Measurements from ENCODE around the gene CDKN1C.
"Not testable (repeated sequence)": the region's sequence is repeated elsewhere in the genome, so short reads cannot be mapped to it uniquely, and the experiment has no call there.

Gene CDKN1C

DNA sequence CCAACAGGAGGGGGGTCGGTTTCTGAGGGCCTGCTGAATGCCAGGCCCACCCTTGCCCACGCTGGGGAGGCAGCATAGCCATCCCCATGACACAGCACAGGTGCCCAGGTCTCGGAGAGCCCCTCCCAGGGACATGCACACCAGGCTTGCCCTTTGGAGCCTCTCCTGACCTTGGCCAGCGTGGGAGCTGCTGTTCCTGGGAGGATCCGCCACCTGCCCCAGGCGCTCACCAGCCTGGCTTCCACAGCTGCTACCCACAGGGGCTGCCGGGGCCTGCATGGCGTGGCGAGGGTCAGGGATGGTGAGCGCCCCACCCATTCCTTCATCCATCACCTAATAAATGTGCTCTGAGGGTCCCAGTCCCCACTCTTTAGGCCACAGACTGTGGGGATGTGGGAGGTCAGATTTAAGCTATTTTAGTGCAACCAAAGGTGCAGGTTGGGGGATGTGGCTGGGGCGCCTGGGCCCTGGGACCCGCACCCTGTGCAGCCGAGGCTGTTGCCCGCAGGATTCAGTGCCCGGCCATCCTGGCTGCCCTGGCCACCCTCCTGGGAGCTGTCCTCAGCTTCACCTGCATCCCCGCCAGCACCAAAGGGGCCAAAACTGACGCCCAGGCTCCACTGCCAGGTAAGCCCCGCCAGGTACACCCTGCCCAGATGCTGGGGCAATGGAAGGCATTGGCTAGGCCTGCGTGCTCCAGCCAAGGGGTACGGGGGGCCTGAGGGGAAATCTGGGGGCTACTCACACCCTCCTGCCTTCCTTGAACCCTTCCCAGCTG lies 30.7 kb upstream of the CDKN1C start:
- peaks cover 23% of the 10 kb centered on the region for H3K4me1 Mint-ChIP-seq
- no peaks in the 10 kb centered on the region for H3K9me3 Mint-ChIP-seq
- no peak overlapping the region for H3K27ac Mint-ChIP-seq
- ATAC-seq (no peak), DNase-seq (no peak)
- H3K27me3 Mint-ChIP-seq: peaks cover 15% of the 10 kb centered on the region
- no peak overlapping the region for H3K4me3 Mint-ChIP-seq

DNA sequence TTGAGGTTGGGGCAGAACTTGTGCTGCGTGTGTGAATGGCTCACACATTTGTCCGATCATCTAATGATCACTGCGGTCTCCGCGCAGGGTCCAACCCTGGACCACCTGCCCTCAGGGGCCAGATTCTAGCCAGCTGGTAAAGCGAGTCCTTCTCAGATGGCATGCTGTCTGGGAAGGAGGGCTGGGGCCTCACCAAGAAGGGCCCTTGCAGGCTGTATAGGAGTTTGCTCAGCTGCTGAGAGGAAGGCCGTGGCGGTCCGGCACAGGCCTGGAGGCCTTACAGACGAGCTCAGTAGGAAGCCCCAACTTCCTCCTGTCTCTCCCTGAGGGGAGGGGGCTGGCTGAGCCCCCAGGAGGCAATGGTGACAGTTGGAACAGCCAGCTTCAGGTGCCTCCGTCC lies 29.9 kb upstream of the CDKN1C start:
- H3K4me3 Mint-ChIP-seq: no peak overlapping the region
- no peak for DNase-seq
- no peak overlapping the region for H3K27ac Mint-ChIP-seq
- peaks cover 23% of the 10 kb centered on the region for H3K4me1 Mint-ChIP-seq
- H3K27me3 Mint-ChIP-seq: peaks cover 15% of the 10 kb centered on the region
- no peak for ATAC-seq
- no peaks in the 10 kb centered on the region for H3K9me3 Mint-ChIP-seq

DNA sequence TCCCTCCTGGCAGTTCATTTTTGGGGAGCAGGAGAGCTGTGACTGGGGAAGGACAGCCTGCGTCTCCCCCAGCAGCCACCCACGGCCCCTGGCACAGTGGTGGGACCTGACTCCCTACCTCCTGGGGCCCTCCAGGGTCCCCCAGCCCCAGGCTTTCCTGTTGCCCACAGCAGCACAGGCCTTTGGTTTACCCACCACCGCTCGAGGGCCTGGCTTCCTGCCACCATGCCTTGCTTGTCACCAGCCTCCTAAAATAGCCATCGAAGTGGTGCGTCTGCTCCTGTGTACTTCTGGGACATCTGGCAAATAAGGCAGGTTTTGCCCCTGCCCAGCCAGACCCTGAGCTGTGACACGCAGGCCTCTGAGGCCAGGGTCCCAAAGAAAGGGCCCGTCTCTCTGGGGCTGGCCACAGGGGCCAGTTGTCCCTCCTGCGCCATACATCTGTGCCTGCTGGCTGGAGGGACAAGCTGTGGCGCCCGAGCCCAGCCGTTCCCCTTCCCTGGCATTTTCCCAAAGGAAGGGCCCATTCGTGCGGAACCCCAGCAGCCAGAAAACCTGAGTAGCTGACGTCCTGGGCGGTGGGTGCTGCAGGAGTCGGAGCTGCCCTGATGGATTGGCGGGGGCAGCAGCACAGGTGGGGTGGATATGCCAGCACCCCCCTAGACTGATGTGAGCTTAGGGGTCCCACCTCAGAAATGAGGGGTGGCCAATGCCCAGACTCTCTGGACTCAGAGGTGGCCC lies 29.1 kb upstream of the CDKN1C start:
- Mint-ChIP-seq H3K4me3 (no peak overlapping the region), H3K27ac (no peak overlapping the region), H3K4me1 (peaks cover 23% of the 10 kb centered on the region), H3K27me3 (peaks cover 15% of the 10 kb centered on the region), H3K9me3 (no peaks in the 10 kb centered on the region)
- DNase-seq: no peak
- no peak for ATAC-seq

DNA sequence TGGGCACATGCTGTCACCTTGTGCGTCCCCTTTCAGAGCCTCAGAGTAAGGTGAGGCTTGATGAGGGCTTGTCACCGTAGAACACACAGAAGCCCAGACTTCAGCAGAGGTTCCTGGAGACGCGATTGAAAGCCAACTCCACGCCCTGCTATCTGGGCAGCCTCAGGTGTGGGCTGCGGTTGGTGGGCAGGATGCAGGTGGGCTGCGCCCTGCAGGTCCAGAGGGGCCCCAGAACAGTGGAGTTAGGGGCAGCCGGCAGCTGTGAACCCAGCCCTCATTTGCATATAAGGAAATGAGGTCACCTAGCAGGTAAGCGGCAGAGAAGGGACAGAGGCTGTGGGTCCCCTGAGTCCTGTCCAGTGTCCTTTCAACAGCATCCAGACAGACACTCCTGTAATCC lies 28.2 kb upstream of the CDKN1C start:
- no peak overlapping the region for H3K27ac Mint-ChIP-seq

DNA sequence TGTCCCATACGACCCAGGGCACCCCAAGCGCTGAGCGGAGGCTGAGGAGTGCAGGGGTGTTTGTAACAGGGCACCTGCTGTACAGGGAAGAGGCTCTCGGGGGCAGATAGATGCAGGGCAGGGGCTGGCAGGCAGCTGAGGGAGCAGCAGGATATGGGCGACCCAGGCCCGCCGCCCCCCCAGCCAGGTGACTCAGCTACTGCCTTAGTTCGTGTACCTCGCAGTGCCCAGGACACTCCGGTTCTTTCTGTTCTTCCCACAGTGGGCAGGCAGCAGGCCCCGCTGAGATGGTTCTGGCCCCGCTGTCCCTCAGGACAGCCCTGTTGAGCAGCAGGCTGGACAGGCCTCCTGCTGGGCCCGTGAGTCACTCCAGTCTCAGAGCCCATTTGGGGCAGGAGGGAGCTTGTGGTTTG lies 27.4 kb upstream of the CDKN1C start:
- H3K27ac Mint-ChIP-seq: peak overlapping the region in 1 of 2 donors; percentile 72

More for the DNA sequence above, 28.2 kb upstream of the CDKN1C start:
- ATAC-seq: no peak
- Mint-ChIP-seq H3K27me3 (peaks cover 15% of the 10 kb centered on the region), H3K4me3 (no peak overlapping the region), H3K4me1 (peaks cover 23% of the 10 kb centered on the region), H3K9me3 (no peaks in the 10 kb centered on the region)
- DNase-seq: no peak

DNA sequence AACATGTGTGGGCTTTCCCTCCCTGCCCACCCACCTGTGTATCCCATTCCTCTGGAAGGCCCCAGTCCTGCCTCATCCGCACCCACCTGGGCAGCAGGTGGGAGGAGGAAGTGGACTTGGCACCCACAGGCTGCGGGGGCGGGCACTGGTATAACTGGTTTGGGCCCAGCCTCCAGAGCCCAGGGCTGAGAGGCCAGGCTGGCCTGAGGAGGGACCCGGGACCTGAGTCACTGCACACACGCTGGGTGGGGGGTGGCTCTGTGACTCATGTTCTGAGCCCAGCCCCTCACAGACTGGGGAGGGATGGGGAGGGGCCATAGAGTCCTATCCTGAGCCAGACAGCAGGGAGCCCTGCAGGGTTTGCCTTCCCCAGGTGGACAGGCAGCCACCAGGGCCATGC lies 26.9 kb upstream of the CDKN1C start:
- Mint-ChIP-seq H3K4me3 (no peak overlapping the region), H3K4me1 (peaks cover 23% of the 10 kb centered on the region), H3K27me3 (peaks cover 15% of the 10 kb centered on the region), H3K9me3 (no peaks in the 10 kb centered on the region), H3K27ac (no peak overlapping the region)
- DNase-seq (no peak), ATAC-seq (peak; percentile 18)

More for the DNA sequence above, 27.4 kb upstream of the CDKN1C start:
- H3K4me3 Mint-ChIP-seq: no peak overlapping the region
- H3K4me1 Mint-ChIP-seq: peaks cover 23% of the 10 kb centered on the region
- DNase-seq: no peak
- H3K27me3 Mint-ChIP-seq: peaks cover 15% of the 10 kb centered on the region
- no peaks in the 10 kb centered on the region for H3K9me3 Mint-ChIP-seq
- peak; percentile 8 for ATAC-seq

DNA sequence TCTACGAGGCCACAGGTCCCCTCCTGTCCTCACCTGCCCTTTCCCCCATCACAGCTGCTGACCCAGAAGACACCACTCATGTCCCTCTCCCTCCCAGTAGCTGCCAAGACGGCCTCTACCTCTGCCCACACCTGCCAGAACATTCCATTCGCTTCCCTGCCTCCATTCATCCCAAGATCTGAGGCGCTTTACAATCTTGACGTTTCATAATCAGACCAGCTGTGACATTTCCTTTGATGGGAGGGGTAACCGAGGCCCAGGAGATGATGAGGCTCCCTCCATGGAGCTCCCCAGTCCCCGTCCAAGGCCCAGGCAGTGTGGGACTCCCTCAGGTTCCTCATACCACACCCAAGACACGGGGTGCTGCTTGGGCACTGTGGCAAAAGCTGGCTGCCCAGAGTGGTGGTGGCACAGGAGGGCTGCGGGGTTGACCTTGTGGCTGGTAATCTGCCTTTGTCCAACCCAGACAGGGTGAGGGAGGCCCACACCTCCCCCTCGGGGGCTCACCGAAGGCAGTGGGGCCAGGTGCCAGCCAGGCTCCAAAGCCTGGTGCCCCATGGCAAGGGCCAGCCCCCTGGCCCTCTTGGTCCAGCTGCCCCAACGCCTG lies 26.3 kb upstream of the CDKN1C start:
- Mint-ChIP-seq H3K27me3 (peaks cover 15% of the 10 kb centered on the region), H3K27ac (peak overlapping the region in 1 of 2 donors; percentile 82), H3K4me1 (peaks cover 23% of the 10 kb centered on the region), H3K9me3 (no peaks in the 10 kb centered on the region), H3K4me3 (no peak overlapping the region)
- DNase-seq (no peak), ATAC-seq (no peak)

DNA sequence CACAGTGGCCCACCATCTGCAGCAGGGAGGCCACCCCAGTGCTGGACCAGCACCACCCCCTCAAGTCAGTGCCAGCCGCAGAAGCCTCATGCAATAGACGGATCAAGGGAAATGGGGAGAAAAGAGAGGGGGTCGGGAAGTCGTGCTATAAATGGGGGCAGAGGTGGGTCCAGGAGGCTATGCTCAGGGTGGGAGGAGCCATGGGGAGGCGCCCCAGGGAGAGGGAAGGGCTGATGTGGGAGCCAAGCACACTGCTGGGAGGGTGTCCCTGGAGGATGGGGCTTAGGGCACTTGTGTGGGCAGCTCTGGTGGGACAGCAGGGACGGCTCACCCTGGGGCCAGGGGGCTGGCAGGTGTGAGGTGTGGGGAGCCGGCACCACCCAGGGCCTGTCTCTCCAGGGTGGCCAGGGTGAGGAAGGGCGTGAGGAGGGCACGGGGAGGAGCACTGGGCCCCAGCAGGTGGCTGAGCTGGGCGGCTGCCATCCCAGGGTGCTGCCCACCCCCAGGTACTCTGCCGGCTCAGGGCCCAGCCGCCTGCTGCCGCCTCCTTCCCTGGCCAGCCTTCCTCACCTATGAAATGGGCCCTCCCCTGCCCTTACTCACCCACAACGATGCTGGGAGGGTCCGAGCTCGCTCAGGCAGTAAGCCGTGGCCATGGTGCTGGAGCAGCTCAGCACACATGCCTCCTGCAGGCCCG lies 25.7 kb upstream of the CDKN1C start:
- Mint-ChIP-seq H3K27ac (peak overlapping the region; percentile 38 to 82), H3K4me3 (no peak overlapping the region), H3K4me1 (peaks cover 23% of the 10 kb centered on the region), H3K27me3 (peaks cover 15% of the 10 kb centered on the region), H3K9me3 (peaks cover 0 to 2% of the 10 kb centered on the region in 2 donors)
- DNase-seq (no peak), ATAC-seq (peak; percentile 19)

DNA sequence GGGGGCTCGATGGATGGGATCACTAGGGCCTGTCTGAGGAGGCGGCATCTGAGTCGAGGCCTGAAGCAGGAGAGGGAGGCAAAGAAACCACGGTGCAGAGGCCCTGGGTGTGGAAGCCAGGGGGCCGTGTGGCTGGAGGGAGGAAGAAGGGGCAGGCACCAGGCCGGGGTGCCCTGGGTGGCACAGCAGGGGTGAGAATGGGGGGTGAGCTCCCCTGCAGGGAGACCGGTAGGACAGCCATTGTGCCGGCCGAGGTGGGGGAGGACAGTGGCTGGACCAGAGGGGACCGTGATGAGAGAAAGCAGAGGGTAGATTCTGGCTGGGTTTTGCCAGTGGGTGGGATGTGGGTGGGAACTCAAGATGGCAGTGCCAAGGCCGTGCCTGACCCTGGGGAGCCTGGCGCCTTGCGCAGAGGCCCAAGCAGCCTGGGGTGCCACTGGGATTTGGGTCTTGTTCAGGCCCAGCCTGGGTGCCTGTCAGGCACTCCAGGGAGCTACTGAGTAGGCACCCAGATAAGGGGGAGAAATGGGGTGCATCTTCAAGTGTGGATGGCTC lies 24.9 kb upstream of the CDKN1C start:
- Mint-ChIP-seq H3K9me3 (peaks cover 3 to 9% of the 10 kb centered on the region in 2 donors), H3K27ac (no peak overlapping the region), H3K4me3 (no peak overlapping the region), H3K4me1 (peaks cover 26% of the 10 kb centered on the region), H3K27me3 (peaks cover 15% of the 10 kb centered on the region)
- DNase-seq: no peak
- ATAC-seq: no peak

DNA sequence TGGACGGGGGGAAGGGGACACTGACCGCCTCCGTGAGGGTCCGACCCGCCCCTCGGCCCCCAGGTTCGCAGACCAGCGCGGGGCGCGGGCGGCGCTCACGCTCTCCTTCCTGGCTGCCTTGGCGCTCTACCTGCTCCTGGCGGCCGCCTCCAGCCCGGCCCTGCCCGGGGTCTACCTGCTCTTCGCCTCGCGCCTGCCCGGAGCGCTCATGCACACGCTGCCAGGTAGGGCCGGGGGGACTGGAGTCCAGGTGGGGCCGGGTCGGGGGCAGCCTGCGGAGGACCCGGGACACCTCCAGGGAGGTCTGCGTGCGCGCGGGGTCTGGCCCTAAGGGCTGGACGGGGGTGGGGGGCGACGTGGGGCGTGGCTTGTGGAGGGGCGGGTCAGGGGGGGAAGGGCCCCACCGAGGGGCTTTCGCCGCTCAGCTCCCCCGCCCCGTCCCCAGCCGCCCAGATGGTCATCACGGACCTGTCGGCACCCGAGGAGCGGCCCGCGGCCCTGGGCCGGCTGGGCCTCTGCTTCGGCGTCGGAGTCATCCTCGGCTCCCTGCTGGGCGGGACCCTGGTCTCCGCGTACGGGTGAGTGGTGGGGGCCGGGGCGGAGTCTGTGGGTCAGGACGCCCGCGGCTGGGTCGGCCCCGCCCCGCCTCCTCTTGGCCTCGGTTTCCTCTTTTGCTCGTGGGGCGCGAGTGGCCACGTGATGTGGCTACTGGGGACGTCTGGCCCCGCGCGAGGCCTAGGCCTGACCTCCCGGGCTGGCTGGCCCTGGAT lies 23.7 kb upstream of the CDKN1C start:
- peak; percentile 42 for ATAC-seq
- H3K9me3 Mint-ChIP-seq: peaks cover 5 to 20% of the 10 kb centered on the region in 2 donors

DNA sequence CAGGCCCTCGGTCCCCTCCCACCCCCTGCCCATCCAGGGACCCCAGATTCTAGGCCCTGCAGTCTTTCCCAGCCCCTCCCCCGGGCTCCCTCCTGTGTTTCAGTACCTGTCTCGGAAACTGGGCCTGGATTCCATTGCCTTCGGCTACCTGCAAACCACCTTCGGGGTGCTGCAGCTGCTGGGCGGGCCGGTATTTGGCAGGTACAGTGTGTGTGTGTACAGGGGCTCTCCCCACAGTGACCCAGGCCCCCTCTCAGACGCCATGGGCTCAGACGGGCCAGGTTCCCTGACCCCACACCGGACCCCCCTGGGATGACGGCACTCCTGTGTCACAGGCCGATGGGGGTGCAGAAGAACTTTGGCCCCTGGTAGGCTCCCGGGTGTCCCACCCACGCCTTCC lies 22.6 kb upstream of the CDKN1C start:
- H3K9me3 Mint-ChIP-seq: peaks cover 5 to 20% of the 10 kb centered on the region in 2 donors
- peaks cover 19% of the 10 kb centered on the region for H3K4me1 Mint-ChIP-seq
- no peaks in the 10 kb centered on the region for H3K27me3 Mint-ChIP-seq
- no peak overlapping the region for H3K4me3 Mint-ChIP-seq
- no peak overlapping the region for H3K27ac Mint-ChIP-seq
- ATAC-seq (no peak), DNase-seq (no peak)

More for the DNA sequence above, 23.7 kb upstream of the CDKN1C start:
- Mint-ChIP-seq H3K4me3 (no peak overlapping the region), H3K27me3 (peaks cover 9% of the 10 kb centered on the region), H3K27ac (no peak overlapping the region), H3K4me1 (peaks cover 21% of the 10 kb centered on the region)
- no peak for DNase-seq

DNA sequence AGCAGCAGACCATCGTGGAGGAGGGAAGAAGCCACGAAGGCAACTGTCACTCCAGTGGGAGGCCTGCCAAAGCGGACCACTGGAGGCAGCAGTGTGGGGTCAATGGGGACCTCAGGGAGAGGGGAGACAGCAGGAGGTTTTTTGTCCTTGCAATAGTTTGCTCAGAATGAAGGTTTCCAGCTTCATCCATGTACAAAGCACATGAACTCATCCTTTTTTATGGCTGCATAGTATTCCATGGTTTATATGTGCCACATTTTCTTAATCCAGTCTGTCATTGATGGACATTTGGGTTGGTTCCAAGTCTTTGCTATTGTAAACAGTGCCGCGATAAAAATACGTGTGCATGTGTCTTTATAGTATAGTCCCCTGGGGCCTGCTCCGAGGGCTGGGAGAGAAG lies 19.7 kb upstream of the CDKN1C start:
- not testable (repeated sequence) for DNase-seq, H3K4me3 Mint-ChIP-seq, H3K27ac Mint-ChIP-seq, ATAC-seq, H3K27me3 Mint-ChIP-seq
- Mint-ChIP-seq H3K9me3 (peaks cover 5 to 20% of the 10 kb centered on the region in 2 donors), H3K4me1 (peaks cover 21% of the 10 kb centered on the region)

DNA sequence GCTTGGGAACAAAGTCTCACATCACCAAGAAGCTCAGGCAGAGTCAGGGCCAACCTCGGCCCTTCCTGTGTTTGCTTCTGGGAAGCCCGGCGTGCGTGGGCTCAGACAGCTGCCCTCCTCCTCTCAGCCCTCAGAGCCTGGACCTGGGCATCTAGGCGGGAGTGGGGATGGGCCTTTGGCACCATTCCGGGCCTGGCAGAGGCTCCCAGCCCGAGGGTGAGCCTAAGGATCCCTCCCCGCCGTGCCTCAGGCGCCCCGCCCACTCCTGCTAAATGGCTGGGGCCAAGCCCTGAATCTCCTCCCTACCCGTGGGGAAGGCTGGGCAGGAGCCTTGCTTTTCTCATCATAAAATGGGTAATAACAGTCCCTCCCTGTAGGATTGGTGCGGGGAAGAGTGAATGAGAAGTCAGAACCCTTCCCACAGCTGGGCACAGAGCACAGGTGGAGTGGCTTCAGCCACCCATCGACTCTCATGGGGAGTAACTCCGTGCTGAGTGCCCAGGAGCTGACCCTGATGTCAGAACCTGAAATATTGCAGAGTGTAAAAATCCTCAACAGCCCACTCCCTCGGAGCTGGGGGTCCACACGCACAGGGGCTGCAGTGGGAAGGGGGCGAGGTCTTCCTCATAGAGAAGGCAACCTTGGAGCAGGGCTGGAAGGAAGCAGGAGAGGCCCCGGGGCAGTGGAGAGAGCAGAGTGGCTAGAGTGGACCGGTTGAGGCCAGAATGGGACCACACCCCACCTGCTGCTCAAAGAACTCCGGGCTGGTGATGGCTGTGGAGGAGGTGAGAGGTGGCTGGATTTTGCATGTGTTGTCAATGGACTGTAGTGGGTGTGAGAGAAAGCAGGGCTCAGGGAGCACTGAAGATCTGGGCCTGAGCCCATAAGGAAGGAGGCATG lies 18.8 kb upstream of the CDKN1C start:
- no peak for DNase-seq
- Mint-ChIP-seq H3K27me3 (no peaks in the 10 kb centered on the region), H3K4me1 (peaks cover 28% of the 10 kb centered on the region), H3K4me3 (no peak overlapping the region), H3K9me3 (peaks cover 5 to 25% of the 10 kb centered on the region in 2 donors), H3K27ac (no peak overlapping the region)
- ATAC-seq: no peak

DNA sequence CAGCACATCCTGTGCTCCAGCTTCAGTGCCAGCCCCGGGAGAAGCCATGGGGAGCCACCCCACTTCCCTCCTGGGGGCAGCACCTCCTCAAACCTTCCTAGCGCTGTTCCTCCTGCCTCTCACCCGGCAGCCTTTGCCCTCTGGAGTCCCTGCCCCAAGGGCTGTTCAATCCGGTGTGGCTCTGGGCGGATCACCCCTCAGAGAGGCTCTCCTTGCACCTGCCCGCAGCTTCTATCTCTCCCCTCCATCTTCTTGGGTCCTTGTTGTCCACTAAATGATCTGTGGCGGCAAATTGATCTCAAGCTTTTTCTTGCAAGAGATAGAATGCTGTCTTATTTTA lies 18.1 kb upstream of the CDKN1C start:
- H3K9me3 Mint-ChIP-seq: peaks cover 5 to 29% of the 10 kb centered on the region in 2 donors

More for the DNA sequence above, 18.1 kb upstream of the CDKN1C start:
- DNase-seq (no peak), ATAC-seq (no peak)
- Mint-ChIP-seq H3K27me3 (no peaks in the 10 kb centered on the region), H3K27ac (no peak overlapping the region), H3K4me1 (peaks cover 35% of the 10 kb centered on the region), H3K4me3 (peak overlapping the region; percentile 45 to 50)

All from stimulated activated naive CD8-positive, alpha-beta T cell treated with anti-CD3 and anti-CD28 coated beads, Interleukin-15, amount 100 ng/mL, for 72 hours (primary cell).